H9 (cell line): ENCODE data around the gene WASHC3. TPM values are rescaled to one million over a fixed set of nuclear protein-coding genes. Genes with fewer than 3 reads are reported as not detected.

Source experiments
- DNase-seq: peaks from one replicate; pipeline ENCODE4 v3.0.0-alpha.2; 2017
- H2AFZ ChIP-seq: one replicate; pipeline ENCODE4 v1.6.1; 2013; ENCODE audit warnings: mild to moderate bottlenecking, low read length, control low read depth, moderate library complexity
- H2AK5ac ChIP-seq: 2 replicates; pipeline ENCODE4 v1.6.1; 2013; ENCODE audit warnings: low read length, control low read depth, mixed read lengths; ENCODE audit not compliant: insufficient read length
- H2BK120ac ChIP-seq: one replicate; pipeline ENCODE4 v1.6.1; 2013; ENCODE audit warnings: low read depth, mild to moderate bottlenecking, low read length, control low read depth, inconsistent platforms; ENCODE audit not compliant: poor library complexity, severe bottlenecking
- H2BK12ac ChIP-seq: 2 replicates; pipeline ENCODE4 v1.6.1; 2013; ENCODE audit warnings: low read length, control low read depth, mixed read lengths, low read depth; ENCODE audit not compliant: insufficient read length
- H2BK15ac ChIP-seq: 2 replicates; pipeline ENCODE4 v1.6.1; 2013; ENCODE audit warnings: low read depth, low read length, control low read depth
- H2BK20ac ChIP-seq: one replicate; pipeline ENCODE4 v1.6.1; 2013; ENCODE audit warnings: low read depth, mild to moderate bottlenecking, low read length, control low read depth, inconsistent platforms; ENCODE audit not compliant: poor library complexity, severe bottlenecking
- H2BK5ac ChIP-seq: 2 replicates; pipeline ENCODE4 v1.6.1; 2013; ENCODE audit warnings: low read length, control low read depth, mixed read lengths; ENCODE audit not compliant: insufficient read length
- H3K14ac ChIP-seq: 2 replicates; pipeline ENCODE4 v1.6.1; 2013; ENCODE audit warnings: low read length, control low read depth; ENCODE audit not compliant: insufficient read depth
- H3K18ac ChIP-seq: 2 replicates; pipeline ENCODE4 v1.6.1; 2013; ENCODE audit warnings: low read depth, mild to moderate bottlenecking, mixed read lengths, low read length, control low read depth; ENCODE audit not compliant: insufficient read length
- H3K23ac ChIP-seq: 2 replicates; pipeline ENCODE4 v1.6.1; 2013; ENCODE audit warnings: low read length, control low read depth, mixed read lengths, low read depth; ENCODE audit not compliant: insufficient read length
- H3K23me2 ChIP-seq: 2 replicates; pipeline ENCODE4 v1.6.1; 2013; ENCODE audit warnings: low read depth, mild to moderate bottlenecking, mixed read lengths, low read length, control low read depth; ENCODE audit not compliant: insufficient read length, poor library complexity, severe bottlenecking
- H3K27ac ChIP-seq: 2 replicates; pipeline ENCODE4 v1.5.1; 2013; ENCODE audit warnings: low read length, control low read depth, mixed read lengths, low read depth; ENCODE audit not compliant: insufficient read length
- H3K27me3 ChIP-seq: 2 replicates; pipeline ENCODE4 v1.6.1; 2013; ENCODE audit warnings: low read length, control low read depth, inconsistent platforms; ENCODE audit not compliant: insufficient read depth
- H3K4ac ChIP-seq: 2 replicates; pipeline ENCODE4 v1.6.1; 2013; ENCODE audit warnings: low read depth, mild to moderate bottlenecking, control low read depth, inconsistent platforms, low read length, moderate library complexity
- H3K4me1 ChIP-seq: 2 replicates; pipeline ENCODE4 v1.6.1; 2013; ENCODE audit warnings: low read length, control low read depth, inconsistent platforms; ENCODE audit not compliant: insufficient read depth
- H3K4me2 ChIP-seq: 2 replicates; pipeline ENCODE4 v1.6.1; 2013; ENCODE audit warnings: low read length, control low read depth, mixed read lengths; ENCODE audit not compliant: insufficient read length, insufficient read depth
- H3K56ac ChIP-seq: 2 replicates; pipeline ENCODE4 v1.6.1; 2013; ENCODE audit warnings: low read depth, mild to moderate bottlenecking, mixed read lengths, low read length, control low read depth; ENCODE audit not compliant: insufficient read length
- H3K79me1 ChIP-seq: 2 replicates; pipeline ENCODE4 v1.6.1; 2013; ENCODE audit warnings: low read depth, mild to moderate bottlenecking, moderate library complexity, low read length, control low read depth, inconsistent platforms; ENCODE audit not compliant: insufficient read depth, poor library complexity, severe bottlenecking
- H3K79me2 ChIP-seq: 2 replicates; pipeline ENCODE4 v1.6.1; 2013; ENCODE audit warnings: low read length, control low read depth, inconsistent platforms; ENCODE audit not compliant: insufficient read depth
- H3K9ac ChIP-seq: 2 replicates; pipeline ENCODE4 v1.6.1; 2013; ENCODE audit warnings: low read length, control low read depth, mixed read lengths; ENCODE audit not compliant: insufficient read length; ENCODE audit errors: extremely low read depth
- H3K9me3 ChIP-seq: one replicate; pipeline ENCODE4 v1.6.1; 2013; ENCODE audit warnings: low read depth, low read length, inconsistent platforms; ENCODE audit not compliant: control insufficient read depth
- H3T11ph ChIP-seq: one replicate; pipeline ENCODE4 v1.6.1; 2013; ENCODE audit warnings: mild to moderate bottlenecking, low read length, control low read depth, inconsistent platforms
- H4K20me1 ChIP-seq: one replicate; pipeline ENCODE4 v1.6.1; 2013; ENCODE audit not compliant: control insufficient read depth, insufficient read length, insufficient read depth
- H4K5ac ChIP-seq: 2 replicates; pipeline ENCODE4 v1.6.1; 2013; ENCODE audit warnings: low read depth, mild to moderate bottlenecking, mixed read lengths, low read length, control low read depth; ENCODE audit not compliant: insufficient read length
- H4K8ac ChIP-seq: replicated peaks from 2 replicates; pipeline ENCODE4 v1.6.1; 2013; ENCODE audit warnings: low read length, control low read depth, mixed read lengths, low read depth; ENCODE audit not compliant: insufficient read length
- H4K91ac ChIP-seq: 2 replicates; pipeline ENCODE4 v1.6.1; 2013; ENCODE audit warnings: low read depth, mild to moderate bottlenecking, moderate library complexity, mixed read lengths, low read length, control low read depth; ENCODE audit not compliant: insufficient read length
- H3K27ac Mint-ChIP-seq, 3 experiments: 2 replicates in 2 of 3; 3 replicates in 1 of 3; pipeline ENCODE4 v1.8.0; 2020 to 2021; ENCODE audit warnings: mixed read lengths in 3 of 3, mild to moderate bottlenecking in 1 of 3, moderate library complexity in 1 of 3
- H3K27me3 Mint-ChIP-seq: 2 replicates; pipeline ENCODE4 v1.8.0; 2021; ENCODE audit warnings: low read depth, mild to moderate bottlenecking, moderate library complexity, mixed read lengths
- H3K36me3 Mint-ChIP-seq, 3 experiments: 2 replicates in 2 of 3; 3 replicates in 1 of 3; pipeline ENCODE4 v1.8.0; 2020 to 2021; ENCODE audit warnings: low read depth in 3 of 3, mixed read lengths in 3 of 3; ENCODE audit not compliant: insufficient read depth in 1 of 3
- H3K4me1 Mint-ChIP-seq, 2 experiments: 2 replicates each; pipeline ENCODE4 v1.8.0; 2020; ENCODE audit warnings: mixed read lengths in 2 of 2
- H3K4me3 Mint-ChIP-seq, 2 experiments: 2 replicates in 1 of 2; 3 replicates in 1 of 2; pipeline ENCODE4 v1.8.0; 2020 to 2021; ENCODE audit warnings: mild to moderate bottlenecking in 2 of 2, mixed read lengths in 2 of 2, moderate library complexity in 1 of 2
- H3K9me3 Mint-ChIP-seq, 2 experiments: 2 replicates in 1 of 2; 3 replicates in 1 of 2; pipeline ENCODE4 v1.8.0; 2020; ENCODE audit warnings: mild to moderate bottlenecking in 2 of 2, mixed read lengths in 2 of 2, moderate library complexity in 1 of 2
- CTCF ChIP-seq: fragments of 200-600 bp; sonication (generic); conservative IDR thresholded peaks from 3 replicates; pipeline ENCODE4 v1.8.0; 2021; ENCODE audit warnings: antibody characterized with exemption, mild to moderate bottlenecking
- WGBS: extraction: QIAGEN DNeasy Blood & Tissue Kit; methylation state at CpG from one replicate; pipeline ENCODE4 v1.1.7; 2013; ENCODE audit warnings: missing lambda C conversion rate, low lambda C conversion rate, mixed read lengths; ENCODE audit not compliant: insufficient read length; ENCODE audit errors: extremely low coverage; 5-methylcytosine and 5-hydroxymethylcytosine counted together
- total RNA-seq: library from RNA; stranded (reverse); gene quantifications from 2 replicates; pipeline ENCODE4 v1.2.1, GENCODE V29; 2021

Gene WASHC3
- total RNA-seq, 1 experiment from 2014 or later, result 14.1 TPM

DNA sequence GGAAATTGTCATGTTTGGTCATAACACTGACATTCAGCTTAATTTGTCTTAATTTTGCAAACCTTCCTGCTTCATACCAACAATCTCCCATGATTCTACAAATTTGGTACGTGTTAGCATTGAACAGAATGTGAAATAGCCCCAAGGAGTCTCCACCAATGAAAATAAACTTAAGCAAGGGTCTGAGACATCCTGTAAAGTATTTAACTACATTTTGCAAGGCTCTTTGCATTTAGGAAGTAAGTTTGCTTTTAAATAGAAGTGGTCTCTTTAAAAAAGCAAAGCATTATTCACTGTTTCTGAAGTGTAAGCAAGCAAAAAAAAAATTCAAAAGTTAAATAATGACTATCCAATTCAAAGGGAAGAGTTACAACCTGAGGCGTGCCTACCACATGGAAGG, 79.9 kb downstream of the WASHC3 start:
- no peaks in the 10 kb centered on the region for H3K27me3 Mint-ChIP-seq
- no peak overlapping the region for H3K4me3 Mint-ChIP-seq
- Histone ChIP-seq H3K4me1 (no peaks in the 10 kb centered on the region), H2BK12ac (no peak overlapping the region), H3T11ph (no peak overlapping the region), H3K4me2 (no peak overlapping the region), H2BK5ac (no peak overlapping the region), H3K9ac (no peak overlapping the region), H3K27me3 (no peaks in the 10 kb centered on the region), H4K91ac (no peak overlapping the region), H3K23ac (no peak overlapping the region), H4K20me1 (no peaks in the 10 kb centered on the region), H2AK5ac (no peak overlapping the region), H3K4ac (no peak overlapping the region), H3K9me3 (no peaks in the 10 kb centered on the region), H3K18ac (no peak overlapping the region), H3K27ac (no peak overlapping the region), H2BK20ac (no peak overlapping the region), H2BK120ac (no peak overlapping the region), H2AFZ (no peak overlapping the region), H2BK15ac (no peak overlapping the region), H3K79me2 (no peaks in the 10 kb centered on the region), H4K8ac (no peak overlapping the region), H4K5ac (no peak overlapping the region), H3K14ac (no peak overlapping the region), H3K56ac (no peak overlapping the region), H3K79me1 (no peaks in the 10 kb centered on the region), H3K23me2 (no peaks in the 10 kb centered on the region)
- H3K9me3 Mint-ChIP-seq, result no peaks in the 10 kb centered on the region
- DNase-seq, result no peak
- no peaks in the 10 kb centered on the region for H3K4me1 Mint-ChIP-seq
- H3K36me3 Mint-ChIP-seq, result no peaks in the 10 kb centered on the region; a peak in 1 of 7 replicates
- WGBS, result no CpG with 5 or more reads among the region's 2 CpGs
- no peak overlapping the region for H3K27ac Mint-ChIP-seq
- no peak for TF ChIP-seq CTCF
